Epithelial cell of proximal tubule (primary cell): ENCODE measurements around the gene TMEM181. TPM values are rescaled to one million over a fixed set of nuclear protein-coding genes. Genes with fewer than 3 reads are reported as not detected.
"Not testable (repeated sequence)": the region's sequence is repeated elsewhere in the genome, so short reads cannot be mapped to it uniquely, and the experiment has no call there.

Experiments
- DNase-seq: peaks from one replicate; pipeline ENCODE4 v3.0.0-alpha.2; 2011; ENCODE audit warnings: low read depth
- H3K4me3 ChIP-seq: 2 replicates; pipeline ENCODE4 v1.5.1; 2011; ENCODE audit warnings: low read depth, mild to moderate bottlenecking, low read length
- total RNA-seq: library from RNA; depleted of rRNA; stranded (reverse); fragments of >200 nt; gene quantifications from 2 replicates; pipeline ENCODE4 v1.2.3, GENCODE V29; 2015
- TF ChIP-seq, protein P1 (sequence below): conservative IDR thresholded peaks from 2 replicates; pipeline ENCODE4 v1.5.1; 2012; ENCODE audit warnings: low read depth, mild to moderate bottlenecking, low read length

TMEM181 gene
- total RNA-seq, 1 donor from 2014 or later, result 16.5 TPM

DNA sequence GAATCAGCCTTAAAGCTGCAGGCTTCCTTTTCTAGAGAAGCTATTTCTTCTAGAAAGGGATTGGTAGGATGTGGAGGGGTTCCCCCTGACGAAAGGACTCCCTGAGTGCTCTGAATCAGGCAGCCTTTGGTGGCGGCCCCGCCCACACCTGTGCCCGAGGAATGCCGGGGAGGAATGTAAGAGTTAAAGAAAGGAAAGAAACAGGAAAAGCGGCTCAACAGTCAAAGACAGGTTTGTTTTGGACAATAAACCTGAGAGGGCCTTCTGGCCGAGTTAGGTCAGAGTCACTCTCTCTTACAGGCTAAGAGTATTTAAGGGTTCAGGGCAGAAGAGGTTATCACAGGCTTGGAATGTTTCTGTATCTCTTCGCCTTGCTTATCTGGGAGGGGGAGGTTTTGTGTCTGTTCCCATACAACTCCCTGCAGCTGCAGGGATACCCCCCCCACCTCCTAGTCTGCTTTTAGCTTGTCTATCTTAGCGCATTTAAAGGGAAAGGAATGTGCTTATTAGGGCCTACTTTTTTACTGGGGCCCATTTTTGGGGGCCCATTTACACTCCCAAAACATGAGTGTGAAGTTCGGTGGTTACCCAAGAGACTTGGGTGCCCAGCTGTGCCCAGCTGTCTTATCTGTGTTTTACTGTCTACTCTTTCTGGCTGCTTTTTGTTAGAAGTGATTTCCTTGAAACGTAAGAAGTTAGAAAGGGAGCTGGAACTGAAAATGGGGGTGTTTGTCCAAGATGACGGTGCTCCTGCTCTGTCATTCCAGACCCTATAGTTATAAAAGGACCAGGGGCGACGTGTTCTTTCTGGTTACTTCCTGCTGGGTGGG, 51.9 kb downstream of the TMEM181 start:
- TF ChIP-seq, protein P1, sequence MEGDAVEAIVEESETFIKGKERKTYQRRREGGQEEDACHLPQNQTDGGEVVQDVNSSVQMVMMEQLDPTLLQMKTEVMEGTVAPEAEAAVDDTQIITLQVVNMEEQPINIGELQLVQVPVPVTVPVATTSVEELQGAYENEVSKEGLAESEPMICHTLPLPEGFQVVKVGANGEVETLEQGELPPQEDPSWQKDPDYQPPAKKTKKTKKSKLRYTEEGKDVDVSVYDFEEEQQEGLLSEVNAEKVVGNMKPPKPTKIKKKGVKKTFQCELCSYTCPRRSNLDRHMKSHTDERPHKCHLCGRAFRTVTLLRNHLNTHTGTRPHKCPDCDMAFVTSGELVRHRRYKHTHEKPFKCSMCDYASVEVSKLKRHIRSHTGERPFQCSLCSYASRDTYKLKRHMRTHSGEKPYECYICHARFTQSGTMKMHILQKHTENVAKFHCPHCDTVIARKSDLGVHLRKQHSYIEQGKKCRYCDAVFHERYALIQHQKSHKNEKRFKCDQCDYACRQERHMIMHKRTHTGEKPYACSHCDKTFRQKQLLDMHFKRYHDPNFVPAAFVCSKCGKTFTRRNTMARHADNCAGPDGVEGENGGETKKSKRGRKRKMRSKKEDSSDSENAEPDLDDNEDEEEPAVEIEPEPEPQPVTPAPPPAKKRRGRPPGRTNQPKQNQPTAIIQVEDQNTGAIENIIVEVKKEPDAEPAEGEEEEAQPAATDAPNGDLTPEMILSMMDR, result no peak
- no peak for DNase-seq
- no peak overlapping the region for H3K4me3 ChIP-seq

DNA sequence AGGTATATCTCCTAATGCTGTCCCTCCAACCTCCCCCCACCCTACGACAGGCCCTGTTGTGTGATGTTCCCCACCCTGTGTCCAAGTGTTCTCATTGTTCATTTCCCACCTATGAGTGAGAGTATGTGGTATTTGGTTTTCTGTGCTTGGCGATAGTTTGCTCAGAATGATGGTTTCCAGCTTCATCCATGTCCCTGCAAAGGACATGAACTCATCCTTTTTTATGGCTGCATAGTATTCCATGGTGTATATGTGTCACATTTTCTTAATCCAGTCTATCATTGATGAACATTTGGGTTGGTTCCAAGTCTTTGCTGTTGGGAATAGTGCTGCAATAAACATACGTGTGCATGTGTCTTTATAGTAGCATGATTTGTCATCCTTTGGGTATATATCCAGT, 54.7 kb downstream of the TMEM181 start:
- not testable (repeated sequence) for DNase-seq, H3K4me3 ChIP-seq

DNA sequence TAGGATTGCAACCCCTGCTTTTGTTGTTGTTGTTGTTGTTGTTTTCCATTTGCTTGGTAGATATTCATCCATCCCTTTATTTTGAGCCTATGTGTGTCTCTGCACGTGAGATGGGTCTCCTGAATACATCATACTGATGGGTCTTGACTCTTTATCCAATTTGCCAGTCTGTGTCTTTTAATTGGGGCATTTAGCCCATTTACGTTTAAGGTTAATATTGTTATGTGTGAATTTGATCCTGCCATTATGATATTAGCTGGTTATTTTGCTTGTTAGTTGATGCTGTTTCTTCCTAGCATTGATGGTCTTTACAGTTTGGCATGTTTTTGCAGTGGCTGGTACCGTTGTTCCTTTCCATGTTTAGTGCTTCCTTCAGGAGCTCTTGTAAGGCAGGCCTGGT, 58.4 kb downstream of the TMEM181 start:
- DNase-seq, H3K4me3 ChIP-seq: not testable (repeated sequence)

DNA sequence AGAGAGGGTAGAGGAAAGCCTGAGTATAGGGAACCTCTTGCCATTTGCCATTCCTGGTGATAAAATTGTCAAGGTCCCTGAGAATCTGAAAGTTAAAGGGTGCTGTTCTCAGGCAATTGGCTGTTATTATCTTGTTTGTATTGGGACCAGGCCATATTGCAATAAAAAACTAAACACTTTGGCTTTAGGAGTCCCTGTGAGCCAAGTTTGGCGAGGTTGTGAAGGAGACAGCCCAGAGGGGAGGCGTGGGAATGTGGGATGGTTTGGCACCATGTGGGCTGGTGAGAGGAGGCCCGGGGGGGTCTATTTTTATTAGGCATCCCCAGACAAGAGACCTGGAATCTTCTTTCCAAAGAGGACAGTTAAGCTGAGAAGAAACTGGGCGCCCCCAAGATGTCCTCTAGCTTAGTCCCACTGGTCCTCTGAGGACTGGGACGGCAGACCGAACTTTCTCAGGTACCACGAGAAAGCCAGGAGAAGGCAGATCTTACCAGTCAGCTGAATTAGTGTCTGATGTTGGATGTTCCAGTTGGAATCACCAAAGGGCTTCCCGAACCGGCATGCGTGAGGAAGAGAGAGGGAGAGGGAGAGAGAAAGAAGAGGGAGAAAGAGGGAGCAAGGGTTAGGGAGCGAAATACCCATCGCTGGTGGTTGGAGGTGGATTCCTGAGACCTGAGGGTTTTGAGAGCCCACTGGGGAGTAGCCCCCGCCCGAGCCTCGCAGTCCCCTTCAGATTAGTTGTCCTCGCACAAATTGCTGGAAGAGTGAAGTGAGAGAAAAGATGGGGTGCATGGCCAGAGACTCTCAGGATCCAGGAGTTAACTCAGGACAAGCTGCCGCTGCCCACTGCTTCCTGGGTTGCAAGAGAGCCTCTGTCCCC, 60.3 kb downstream of the TMEM181 start:
- H3K4me3 ChIP-seq, result no peak overlapping the region
- no peak for DNase-seq
- TF ChIP-seq, protein P1, result no peak

DNA sequence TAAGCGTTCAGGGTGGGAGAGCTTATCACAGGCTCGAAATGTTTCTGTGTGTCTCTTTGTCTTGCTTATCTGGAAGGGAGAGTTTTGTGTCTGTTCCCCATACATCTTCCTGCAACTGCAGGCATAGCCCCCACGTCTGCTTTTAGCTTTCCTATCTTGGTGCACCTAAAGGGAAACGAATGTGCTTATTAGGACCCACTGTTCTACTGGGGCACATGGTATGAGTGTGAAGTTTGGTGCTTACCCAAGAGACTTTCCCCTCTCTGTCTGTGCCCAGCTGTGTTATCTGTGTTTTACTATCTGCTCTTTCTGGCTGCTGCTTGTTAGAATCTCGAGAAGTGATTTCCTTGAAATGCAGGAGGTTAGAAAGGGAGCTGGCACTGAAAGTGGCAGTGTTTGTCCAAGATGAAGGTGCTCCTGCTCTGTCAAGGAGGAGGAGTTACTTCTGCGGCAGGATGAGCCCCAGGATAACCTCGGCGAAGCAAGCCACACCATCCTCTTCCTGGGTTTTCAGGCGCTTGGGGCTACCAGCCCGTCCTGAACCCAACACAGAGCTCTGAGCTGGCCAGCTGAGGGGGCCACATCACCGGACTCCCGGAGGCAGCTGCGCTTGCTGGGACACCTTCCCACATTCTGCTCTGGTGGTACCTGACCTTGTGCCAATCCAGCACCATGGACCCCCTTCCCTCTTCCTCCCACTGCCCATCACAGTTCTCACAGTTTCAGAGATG, 61.2 kb downstream of the TMEM181 start:
- TF ChIP-seq, protein P1, result no peak
- DNase-seq, result no peak
- no peak overlapping the region for H3K4me3 ChIP-seq

DNA sequence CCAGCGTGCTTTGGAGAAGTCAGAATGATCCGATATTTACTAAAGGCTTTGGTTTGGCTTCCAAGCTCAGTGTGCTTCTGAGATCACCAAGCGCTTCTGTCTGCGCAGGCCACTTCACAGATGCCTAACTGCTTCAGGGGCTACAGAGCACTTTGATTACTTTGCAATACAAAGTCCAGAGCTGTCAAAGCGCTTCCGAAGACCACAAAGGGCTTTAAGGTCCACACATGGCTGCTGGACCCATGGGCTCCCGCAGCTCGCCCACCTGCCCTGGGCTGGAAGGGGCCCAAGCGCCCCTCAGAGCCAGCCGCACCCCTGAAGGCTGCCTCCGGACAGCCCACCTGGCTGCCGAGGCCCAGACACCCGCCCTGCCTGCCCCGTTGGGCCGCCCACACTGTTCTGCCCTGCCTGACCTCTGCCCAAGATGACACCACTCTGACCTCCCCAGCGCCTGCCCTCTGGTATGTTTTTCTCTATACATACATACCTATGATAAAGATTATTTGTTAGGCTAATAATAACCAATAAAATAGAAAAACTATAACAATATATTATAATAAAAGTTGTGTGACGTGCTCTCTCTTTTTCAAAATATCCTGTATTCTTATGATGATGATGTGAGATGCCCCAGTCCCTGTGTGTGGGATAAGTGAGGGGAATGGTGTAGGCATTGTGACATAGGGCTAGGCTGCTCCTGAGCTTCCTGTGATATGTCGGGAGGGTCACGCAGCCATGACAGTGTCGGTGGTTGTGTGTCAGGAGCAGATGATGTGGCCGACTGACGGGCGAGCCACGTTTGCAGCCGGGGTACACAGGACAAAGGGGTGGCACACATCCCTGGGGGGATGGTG, 62.0 kb downstream of the TMEM181 start:
- TF ChIP-seq, protein P1, result no peak
- H3K4me3 ChIP-seq, result no peak overlapping the region
- no peak for DNase-seq

DNA sequence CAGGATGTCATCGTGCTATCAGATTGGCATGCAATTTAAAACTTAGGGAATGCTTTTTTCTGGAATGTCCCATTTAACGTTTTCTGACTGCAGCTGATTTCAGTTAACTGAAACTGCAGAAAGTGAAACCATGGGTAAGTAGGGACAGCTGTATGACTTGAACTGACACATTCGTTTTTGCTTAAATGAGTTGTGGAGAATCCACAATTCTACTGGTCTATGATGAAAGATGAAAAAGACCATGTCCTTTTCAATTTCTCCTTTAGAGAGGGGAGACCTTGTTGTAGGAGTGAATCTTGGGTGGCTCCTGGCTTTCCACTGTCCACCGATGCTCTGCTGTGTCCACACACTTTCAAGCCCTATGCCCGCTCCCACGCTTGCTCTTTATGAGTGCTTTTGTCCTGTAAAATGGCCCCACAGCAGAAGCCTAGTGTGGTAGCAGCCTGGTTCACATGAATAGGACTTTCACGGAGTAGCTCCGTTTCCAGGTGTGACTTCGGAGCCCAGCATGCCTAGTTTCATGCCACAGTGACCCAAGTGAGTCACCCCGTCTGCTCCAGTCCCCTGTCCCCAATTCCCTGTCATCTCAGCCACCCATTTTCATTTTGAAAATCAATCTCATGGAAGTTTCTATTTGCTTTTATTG, 62.8 kb downstream of the TMEM181 start:
- no peak overlapping the region for H3K4me3 ChIP-seq
- TF ChIP-seq, protein P1, result no peak
- DNase-seq, result no peak
